ENCODE results near the gene METTL4.

The METTL4 gene, protein sequence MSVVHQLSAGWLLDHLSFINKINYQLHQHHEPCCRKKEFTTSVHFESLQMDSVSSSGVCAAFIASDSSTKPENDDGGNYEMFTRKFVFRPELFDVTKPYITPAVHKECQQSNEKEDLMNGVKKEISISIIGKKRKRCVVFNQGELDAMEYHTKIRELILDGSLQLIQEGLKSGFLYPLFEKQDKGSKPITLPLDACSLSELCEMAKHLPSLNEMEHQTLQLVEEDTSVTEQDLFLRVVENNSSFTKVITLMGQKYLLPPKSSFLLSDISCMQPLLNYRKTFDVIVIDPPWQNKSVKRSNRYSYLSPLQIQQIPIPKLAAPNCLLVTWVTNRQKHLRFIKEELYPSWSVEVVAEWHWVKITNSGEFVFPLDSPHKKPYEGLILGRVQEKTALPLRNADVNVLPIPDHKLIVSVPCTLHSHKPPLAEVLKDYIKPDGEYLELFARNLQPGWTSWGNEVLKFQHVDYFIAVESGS

DNA sequence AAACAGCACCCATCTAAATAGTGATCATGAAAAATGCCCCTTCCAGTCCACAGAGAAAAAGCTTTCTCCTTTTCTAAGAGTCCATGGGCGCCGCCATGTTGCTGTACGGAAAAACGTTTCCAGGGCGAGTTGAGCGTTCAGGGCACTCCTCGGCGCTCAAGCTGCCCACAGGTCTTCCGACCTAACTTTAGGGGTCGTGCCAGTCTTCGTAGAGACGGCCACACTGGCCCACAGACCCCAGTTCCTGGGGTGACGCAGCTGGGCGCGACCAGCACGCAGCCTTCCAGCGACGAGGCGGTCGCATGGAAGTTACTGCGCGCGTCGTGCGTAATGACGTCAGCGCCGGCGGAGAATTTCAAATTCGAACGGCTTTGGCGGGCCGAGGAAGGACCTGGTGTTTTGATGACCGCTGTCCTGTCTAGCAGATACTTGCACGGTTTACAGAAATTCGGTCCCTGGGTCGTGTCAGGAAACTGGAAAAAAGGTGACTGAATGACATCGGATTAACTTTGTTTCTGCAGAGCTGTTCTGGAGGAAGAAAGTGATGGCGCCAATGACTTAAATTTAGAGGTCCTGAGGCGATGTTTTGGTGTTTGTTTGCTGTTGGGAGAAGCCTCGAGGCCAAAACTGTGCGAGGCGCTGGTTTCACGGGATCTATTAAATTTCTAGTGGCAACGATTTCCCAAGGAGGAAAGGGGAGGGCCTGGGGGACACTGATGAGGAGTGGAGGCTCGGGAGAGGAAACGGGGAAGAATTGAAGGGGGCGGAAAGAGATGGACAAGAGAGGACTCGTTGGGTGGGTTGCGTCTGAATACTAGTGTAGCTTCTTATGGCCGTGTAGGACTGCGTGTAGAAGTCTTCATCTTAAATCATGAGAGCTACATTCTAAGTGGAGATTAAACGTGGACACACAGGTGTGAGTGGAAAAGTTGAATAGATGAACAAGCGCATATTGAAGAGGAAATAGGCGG is at the start of gene METTL4, which contains the start of gene NDC80:
METTL4 (minus strand) TSS at position 306 of the 971 bp plus-strand sequence. CDS start 4,289 bp downstream, outside the sequence.
NDC80 (plus strand) TSS at position 358 of the 971 bp plus-strand sequence. CDS start 1,429 bp downstream, outside the sequence.
- peak; percentile 92 for DNase-seq (ENCODE audit: low spot score)

DNA sequence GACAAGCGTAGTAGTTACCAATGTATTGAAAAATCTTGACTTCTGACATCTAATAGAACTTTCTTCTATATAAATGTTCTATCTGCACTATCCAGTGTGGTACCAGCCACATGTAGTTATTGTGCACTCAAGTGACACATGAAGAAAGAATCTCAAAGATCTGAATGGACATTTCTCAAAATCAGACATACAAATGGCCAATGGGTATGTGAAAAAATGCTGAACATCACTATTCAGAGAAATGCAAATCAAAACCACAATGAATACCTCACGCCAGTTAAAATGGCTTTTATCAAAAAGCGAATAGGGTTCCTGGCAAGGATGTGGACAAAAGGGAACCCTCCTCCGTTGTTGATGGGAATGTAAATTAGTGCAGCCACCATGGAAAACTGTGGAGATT is 46.7 kb upstream of the METTL4 start:
- no peak for DNase-seq (ENCODE audit: low spot score)

DNA sequence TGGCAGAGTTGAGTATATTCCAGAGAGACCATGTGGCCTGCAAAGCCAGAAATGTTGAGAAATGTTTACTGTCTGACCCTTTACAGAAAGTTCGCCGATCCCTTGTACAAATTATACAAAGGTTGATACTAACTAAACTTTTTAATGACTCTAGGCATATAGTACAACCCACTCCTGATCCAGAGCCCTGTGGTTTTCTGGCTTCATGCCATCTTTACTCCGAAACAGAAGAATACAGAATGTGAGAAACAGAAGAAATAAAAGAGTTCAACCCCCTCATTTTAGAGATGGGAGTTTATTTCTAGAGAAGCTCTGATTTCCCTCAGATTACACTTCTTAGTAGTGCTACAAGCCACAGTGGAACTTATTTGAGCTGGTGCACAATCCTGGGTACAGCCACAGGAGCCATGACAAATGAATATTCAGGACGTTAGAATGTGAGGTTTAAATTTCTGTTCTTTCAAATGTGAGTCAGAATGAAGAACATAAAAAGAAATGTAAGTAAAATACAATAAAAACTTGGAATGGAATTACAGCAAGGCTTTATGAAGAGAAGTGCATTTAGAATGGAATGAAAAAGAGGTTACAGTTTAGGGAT is 46.2 kb upstream of the METTL4 start:
- no peak for DNase-seq (ENCODE audit: low spot score)

DNA sequence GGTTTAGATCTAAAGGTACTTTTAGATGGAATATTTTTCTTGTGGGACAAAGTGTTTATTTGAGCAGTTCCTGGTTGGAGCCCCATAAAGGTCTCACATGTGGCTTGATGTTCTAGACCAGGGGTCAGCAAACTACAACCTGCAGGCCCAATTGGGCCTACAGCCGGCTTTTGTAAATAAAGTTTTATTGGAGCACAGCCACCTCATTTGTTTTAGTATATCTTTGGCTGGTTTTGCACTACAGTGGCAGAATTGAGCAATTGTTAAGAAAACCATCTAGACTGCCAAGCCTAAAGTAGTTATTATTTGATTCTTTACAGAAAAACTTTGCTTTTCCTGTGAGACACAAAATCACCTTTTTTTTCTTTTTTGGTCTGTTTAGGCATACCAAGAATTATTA is 41.7 kb upstream of the METTL4 start:
- no peak for DNase-seq (ENCODE audit: low spot score)

DNA sequence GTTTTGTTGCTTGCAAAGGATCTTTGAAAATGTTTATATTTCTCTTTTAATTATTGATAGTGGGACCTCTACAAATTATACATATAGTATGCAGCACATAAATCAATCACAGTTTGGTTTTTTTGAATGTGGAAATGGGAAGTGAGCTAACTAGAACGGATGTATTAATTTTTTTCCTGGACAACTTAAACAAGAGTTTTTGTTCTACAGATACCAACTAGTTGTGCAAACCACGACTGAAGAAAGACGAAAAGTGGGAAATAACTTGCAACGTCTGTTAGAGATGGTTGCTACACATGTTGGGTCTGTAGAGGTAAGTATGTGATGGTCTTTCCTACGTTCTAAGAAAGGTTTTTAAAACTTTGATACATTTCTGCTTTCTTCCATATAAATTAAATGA is 39.2 kb upstream of the METTL4 start:
- no peak for DNase-seq (ENCODE audit: low spot score)

DNA sequence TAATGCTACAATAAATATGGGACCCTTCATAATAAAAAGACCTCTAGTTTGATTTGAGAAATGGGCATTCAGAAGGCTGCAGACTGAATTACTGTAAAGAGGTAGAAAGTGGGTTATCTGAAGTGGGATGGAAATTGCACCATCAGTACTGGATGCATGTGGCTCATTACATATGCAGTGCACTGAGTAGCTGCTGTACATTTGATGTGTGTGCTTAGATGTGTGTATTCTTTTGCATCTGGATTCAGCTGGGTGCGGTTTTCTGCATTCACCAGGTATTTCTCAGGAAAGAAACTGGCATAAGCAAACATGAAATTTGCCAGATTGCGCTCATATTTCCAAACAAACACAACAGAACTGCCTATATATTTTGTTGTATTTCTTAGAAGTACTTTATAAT is 38.3 kb upstream of the METTL4 start:
- DNase-seq (ENCODE audit: low spot score), result no peak

DNA sequence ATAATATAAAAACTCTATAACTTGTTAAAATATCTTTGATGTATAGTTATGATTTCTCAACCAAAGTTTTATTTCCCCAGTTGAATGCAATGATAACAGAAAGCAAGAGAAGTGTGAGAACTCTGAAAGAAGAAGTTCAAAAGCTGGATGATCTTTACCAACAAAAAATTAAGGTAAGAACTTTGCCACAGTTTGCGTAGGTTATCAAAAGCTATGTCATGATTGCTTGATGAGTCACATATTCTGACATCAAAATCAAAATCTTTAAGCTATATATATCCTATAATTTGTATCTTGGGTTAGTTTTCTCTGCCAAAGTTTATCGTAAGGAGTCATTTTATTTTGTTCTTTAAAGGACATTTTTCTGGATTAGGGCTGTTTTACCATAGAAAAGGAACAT is 35.0 kb upstream of the METTL4 start:
- no peak for DNase-seq (ENCODE audit: low spot score)

DNA sequence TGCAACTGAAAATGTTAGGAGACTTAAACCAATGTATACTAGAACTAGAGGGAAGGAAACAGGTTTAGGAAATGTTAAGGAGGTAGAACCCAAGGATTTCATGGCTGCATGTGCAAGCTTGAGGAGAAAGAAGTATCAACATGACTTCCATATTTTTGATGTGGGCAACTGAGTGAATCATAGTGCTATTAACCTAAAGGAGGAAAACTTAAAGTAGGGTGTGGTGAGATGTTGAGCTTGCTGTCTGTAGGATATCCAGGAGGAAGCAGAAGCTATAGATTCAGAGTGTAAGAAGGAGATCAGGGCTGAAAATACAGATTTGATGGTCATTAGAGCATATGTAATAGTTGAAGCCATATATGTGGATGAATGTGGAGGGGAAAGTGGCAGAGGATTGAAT is 31.5 kb upstream of the METTL4 start:
- no peak for DNase-seq (ENCODE audit: low spot score)

DNA sequence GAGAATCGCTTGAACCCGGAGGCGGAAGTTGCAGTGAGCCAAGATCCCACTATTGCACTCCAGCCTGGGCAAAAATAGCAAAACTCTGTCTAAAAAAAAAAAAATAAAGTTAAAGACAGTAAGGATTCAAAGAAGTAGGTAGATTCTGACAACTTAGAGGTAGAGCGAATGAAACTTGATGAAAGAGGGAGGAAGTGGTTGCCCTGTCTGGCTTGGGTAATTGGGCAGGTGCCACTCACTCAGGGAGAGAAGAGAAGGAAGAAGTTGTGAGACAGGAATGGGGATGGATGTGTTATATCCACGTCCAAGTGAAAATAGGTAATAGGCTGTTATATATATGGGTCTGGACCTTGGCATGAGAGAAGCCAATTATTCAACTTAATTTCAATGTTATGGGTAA is 26.3 kb upstream of the METTL4 start:
- no peak for DNase-seq (ENCODE audit: low spot score)

DNA sequence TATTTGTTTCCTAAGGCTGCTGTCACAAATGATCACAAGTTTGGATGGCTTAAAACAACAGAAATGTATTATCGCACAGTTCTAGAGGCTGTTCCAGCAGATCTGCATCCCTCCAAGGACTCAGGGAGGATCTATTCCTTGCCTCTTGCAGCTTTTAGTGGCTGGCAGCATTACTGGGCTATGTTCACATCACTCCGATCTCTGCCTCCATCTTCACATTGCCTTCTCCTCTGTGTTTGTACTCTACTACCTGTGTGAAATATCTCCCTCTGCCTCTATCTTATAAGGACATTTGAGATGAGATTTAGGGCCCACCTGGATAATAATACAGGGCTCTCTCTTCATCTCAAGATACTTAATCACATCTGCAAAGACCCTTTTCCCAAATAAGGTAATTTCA is 19.0 kb upstream of the METTL4 start:
- DNase-seq (ENCODE audit: low spot score), result no peak

DNA sequence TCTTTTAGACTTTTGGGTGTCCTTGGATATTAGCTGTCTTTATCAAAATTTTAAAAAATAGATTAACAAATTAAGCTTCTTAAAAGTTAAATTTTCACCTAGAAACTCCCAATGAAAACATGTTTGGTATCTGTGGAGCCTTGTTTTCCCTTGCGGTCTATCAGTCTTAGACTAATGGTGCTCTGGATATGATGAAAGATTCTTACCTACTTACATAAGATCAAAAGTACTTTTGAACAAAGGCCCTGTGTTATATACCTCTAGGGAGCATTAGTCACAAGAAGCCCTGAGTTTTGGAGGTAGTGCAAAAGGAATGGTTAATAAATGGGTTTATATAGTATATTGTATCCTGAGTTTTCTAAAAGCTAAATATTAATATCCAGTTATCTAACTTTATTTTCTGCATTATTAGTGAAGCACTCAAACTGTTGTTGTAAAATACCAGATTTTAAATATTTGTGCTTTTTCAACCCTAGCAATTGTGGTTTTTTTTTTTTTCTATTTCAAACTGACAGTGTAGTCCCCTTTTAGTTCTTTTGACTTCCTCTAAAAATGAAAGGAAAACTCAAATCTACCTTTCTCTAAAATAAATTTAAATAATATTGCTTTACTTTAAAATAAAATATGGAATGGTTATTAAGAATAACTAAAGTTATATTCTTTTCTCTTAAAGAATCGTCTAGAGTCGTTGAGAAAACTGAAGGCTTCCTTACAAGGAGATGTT is 18.2 kb upstream of the METTL4 start:
- DNase-seq (ENCODE audit: low spot score), result no peak

DNA sequence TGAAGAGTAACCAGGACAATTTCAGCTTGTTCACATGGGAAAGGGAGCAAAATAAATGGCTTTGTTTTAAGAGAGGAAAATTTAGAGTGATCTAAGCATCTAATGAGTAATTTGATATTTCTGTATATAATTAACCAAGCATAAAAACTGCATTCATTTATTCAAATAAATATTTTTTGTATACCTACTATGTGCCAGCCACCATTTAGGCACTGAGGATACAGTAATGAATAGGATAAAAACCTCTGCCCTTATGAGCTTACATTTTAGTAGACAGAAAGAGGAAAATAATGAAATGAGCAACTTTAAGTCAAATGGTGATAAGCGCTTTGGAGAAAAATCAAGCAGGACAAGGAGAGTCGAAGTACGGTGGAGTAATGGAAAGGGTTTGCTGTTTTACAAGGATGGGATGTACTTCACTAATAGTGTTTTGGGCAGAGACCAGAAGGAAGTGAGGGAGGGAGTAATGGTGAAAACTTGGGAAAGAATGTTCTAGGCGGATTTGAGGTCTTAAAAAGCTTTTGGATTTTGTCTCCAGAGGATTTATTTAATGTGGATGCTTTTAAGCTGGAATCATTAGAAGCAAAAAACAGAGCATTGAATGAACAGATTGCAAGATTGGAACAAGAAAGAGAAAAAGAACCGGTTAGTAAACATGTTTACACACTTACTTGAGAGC is 17.5 kb upstream of the METTL4 start:
- DNase-seq (ENCODE audit: low spot score), result no peak

DNA sequence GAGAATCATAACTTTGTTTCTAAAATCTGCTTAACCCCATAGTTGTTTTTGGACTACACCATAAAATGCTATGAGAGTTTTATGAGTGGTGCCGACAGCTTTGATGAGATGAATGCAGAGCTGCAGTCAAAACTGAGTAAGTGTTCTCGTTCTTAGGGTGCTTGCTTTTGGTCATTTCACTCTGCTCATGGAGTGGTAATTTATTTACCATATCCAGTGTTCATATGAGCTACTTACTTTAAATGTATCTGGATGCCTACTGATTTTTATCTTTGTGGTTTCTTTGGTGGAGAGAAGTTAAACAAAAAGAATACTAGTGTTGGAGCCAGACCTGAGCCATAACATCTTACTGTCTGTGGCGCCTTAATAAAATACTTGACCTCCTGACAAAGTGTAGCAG is 16.5 kb upstream of the METTL4 start:
- DNase-seq (ENCODE audit: low spot score), result no peak

DNA sequence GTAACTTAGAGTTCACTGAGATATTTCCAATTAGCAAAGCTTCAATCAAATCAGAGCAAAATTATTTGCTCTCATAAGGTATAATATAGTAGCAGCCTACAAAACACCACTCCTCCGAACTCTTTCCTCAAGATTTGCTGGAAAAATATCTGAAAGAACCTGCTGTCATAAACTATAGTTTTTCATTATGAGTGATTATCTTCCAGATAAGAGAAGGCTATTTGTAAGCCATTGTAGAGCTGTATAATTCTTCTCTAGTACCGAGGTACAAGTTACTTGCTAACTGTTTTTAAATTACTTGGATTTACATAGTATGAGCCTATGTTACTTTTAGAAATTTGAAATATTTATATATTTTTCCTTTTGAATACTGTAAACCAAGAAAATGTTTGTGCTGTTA is 2.1 kb upstream of the METTL4 start:
- no peak for DNase-seq (ENCODE audit: low spot score)

DNA sequence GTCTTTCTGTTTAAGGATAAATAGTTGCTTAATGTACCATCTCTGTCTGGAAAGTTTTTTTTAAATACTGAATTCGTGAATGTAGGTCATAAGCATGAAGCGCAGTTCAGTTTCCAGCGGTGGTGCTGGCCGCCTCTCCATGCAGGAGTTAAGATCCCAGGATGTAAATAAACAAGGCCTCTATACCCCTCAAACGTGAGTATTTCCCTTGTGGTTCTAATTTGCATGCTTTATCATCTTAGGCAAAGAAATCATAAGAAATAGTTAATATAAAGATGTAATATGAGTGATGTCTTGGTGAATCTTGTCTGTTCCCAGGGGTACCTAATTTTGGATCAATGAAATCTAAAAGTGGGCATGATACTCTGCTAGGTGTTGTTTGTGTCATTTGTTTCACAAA is 1.6 kb upstream of the METTL4 start:
- DNase-seq (ENCODE audit: low spot score), result no peak

DNA sequence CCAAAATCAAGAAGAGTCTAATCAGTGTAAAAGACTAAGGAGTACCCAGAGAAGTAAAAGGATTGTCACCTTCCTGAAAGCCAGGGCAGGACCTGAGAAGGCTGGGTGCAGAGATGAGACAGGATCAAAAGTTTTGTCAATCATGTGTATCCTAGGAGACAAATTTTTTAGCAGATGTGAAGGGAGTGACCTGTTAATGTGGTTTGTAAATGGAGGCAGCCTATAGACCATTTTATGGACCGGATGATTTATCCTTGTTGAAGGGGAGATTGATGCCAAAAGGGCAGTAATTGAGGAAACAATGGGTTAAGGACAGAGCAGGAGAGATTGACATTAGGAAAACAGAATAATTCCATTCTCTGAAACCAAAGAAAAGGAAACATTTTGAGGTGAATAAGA is 865 bp upstream of the METTL4 start:
- DNase-seq (ENCODE audit: low spot score), result peak; percentile 39

DNA sequence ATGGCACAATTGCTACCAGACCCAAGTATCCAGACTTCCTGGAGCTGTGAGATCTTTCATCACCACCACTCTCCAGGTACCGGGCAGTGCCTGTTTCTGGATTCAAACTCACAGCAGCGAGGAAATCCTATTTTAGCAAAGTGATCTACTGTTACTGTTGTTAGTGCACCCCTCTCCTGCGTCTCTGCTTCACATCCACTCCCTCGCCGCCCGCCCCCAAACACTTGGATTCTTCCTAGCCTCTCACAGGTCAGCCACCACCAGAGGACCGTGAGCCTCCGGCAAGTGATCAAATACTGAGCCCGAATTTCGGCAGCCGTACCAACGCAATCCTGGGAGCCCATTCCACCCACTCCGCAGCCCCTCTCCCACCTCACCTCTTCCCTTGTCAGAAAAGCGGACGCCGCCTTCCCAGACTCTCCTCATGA is 519 bp downstream of the METTL4 start:
- DNase-seq (ENCODE audit: low spot score), result no peak

DNA sequence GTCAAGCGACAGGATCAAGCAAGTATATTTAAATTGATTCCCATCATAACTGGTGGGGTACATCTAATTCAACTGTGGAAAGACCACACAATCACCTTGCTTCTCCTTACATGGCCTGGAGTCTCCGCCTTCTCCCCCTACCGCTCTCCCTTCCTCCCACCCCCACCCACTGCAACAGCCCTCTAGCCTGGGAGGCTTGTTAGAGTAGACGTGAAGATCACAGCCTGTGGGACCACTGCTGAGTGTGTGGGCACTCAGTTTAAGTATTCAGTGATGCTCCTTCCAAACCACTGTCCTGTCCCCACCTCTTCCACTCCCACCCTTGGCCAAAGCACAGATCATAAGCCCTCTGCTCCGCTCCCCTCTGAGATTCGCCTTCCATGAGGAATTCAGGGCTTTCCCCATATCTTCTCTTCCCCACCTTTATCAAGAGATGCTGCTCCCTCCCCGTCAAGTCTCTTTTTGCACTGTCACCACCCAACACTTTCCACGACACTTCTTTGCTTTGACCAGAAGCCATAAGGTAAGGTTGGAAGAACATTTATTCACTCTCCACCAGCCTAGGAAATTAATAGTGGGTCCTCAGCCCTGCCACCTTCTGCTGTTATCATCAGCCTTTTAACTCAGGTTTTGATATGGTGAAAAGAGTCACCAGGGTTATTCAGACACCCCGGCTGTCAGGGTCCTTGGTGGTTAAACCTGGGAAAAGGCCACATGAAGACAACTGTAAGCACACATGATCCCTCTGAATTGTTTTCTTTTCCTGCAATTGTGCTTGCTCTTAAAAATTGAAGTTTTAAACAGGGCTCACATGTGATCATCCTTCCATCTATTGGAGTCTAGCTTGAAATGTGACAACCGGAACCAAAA is 1.7 kb downstream of the METTL4 start:
- DNase-seq (ENCODE audit: low spot score), result peak; percentile 40

DNA sequence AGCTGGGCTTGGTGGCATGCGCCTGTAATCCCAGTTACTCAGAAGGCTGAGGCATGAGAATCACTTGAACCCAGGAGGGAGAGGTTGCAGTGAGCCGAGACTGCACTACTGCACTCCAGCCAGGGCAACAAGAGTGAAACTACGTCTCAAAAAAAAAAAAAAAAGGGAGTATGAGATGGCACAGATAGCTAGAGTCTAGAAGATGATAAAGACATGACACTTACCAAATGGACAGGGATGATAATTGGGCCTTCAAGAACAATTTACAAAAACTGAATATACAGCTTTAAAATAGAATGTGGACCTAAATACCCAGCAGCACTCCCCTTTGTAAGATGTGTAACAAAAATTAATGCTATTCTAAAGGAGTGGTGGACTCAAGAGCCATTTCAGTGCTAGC is 2.7 kb downstream of the METTL4 start:
- DNase-seq (ENCODE audit: low spot score), result no peak

DNA sequence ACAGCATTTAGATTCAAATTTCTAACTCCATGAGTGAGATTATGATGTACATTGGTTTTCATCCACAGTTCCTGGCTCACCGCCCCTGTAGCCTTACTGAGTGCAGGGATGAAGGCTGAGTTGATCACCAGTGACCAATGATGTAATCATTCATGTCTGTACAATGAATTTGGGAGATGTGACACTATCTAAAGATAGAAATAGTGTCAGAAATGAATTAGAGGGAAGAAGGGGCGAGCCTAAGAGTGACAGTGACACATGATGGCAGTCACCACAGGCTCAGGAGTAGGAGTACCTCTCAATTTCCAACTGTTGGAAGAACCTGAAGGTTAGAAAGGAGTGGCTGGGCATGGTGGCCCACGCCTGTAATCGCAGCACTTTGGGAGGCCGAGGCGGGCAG is 3.2 kb downstream of the METTL4 start:
- no peak for DNase-seq (ENCODE audit: low spot score)

All from hematopoietic multipotent progenitor cell treated with erythropoietin and hydrocortisone succinate and interleukin-3 and kit ligand, for 15 days (in vitro differentiated cells).